HG03095 (cell line): ENCODE data around the gene PRKAG2.
"Not testable (repeated sequence)": the region's sequence is repeated elsewhere in the genome, so short reads cannot be mapped to it uniquely, and the experiment has no call there.

Source experiments
- ATAC-seq: cut with Tn5 transposase; IDR thresholded peaks from one replicate; pipeline ENCODE4 v1.9.1; 2021; ENCODE audit warnings: moderate library complexity; ENCODE audit not compliant: unreplicated experiment

Gene PRKAG2

DNA sequence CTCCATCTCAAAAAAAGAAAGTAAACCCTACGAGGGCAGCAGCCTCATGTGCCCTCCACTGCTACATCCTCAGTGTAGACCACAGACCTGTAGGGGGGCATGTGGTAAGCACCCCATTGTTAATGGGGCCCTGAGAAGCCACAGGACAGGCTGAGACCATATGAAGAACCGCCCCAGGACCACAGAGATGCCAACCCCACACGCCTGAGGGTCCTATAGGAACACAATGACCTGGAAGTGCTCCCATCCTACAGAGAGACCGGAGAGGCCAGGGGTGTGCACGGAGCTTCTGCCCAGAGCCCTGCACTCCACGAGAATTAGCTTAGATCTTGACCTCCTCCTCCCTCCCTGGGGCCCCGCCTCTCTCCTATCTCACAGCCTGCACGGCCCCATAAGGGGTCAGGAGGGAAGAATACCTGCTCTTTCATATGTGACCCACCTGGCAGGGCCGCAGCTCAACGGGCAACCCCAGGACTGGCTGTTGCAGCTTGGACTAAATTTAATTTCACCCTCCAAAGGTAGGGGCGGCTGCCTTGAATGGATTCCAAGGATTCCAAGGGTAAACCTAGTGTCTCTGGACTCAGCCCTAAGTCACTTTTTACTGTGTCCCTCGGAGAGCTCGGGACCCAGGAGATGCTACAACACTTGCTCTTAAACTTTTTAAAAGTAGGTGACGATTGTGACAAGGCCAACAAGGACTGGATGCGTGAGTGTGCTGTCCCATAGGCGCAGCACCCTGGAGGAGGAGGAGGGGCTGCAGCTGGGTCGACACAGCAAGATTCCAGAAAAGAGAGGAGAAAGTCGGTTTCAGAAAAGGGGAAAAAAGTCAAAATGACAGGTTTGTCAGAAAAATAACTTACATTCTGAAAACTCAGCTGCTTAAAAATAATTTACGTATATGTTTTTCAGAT lies 24.2 kb downstream of the PRKAG2 start:
- ATAC-seq = no peak

DNA sequence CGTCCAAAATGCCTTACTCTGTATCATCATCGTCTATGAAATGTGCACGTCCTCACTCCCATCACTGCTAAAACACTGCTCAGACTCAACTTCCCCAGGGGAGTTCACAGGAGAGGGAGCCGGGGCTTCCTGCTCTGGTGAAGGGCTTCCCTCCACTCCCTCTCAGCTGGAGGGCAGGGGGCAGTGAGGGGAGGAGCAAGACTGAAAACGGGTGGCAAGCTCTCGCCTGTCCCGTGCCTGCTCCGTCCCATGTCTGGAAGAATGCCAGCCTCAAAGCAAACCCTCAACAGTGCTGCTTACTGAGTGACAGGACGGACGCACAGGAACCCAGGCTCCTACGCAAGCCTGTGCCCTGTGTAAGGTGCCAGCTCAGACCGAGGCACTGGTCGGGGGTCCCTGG lies 25.1 kb downstream of the PRKAG2 start:
- no peak for ATAC-seq

DNA sequence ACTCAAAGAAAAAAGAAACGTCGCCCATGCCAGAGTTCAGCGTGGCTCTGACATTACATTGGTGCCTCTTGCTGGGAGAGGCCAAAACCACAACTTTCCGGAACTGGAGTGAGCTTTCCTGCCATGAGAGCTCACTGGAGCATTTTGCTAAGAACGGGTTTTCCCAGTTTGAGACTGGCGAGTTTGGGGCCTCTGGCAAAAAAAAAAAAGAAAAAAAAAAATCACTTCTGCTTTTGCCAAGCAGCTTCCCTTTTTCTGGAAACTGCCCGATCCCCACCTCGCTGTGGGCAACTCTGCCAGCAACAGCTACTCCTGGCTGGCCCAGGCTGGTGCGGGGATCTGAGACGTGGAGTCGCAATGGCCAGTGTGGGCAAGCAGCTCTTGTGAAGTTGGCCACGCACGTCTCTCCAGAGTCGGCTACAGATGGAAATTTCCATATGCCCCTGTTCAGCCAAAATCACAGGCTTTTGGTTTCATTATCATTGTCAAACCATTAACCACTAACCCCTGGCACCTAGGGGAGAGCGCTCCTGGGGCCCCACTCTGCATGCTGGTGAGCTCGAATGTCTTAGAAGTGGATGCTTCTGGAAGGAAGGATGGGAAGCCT lies 25.7 kb downstream of the PRKAG2 start:
- no peak for ATAC-seq

DNA sequence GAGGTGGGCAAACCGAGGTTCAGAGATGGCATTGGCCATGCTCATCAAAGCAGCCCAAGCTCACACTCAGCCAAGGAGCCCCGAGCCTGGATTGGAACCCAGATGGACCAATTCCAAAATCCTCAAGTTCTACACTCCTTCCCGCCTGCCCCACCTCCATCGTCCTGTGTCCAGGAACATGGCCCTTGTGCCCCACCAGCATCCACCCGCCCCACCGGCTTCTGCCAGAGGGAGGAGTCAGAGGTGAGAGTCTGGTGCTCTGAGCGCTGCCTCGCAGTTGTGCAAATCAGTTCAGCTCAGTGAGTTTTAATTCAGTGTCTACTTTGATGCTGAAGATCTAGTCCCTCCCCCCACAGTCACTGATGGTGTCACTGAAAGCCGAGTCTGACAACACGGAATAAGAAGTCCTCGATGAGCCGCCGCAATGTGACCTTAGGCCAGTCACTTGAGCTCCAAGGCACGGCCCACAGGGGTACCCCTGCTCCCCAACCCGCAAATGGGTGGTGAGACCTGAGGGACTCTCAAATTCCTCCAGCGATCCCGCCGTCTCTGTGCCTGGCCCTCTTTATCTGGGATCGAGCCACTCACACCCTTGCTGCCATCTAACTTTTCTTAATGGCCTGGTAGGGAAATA lies 26.3 kb downstream of the PRKAG2 start:
- no peak for ATAC-seq

DNA sequence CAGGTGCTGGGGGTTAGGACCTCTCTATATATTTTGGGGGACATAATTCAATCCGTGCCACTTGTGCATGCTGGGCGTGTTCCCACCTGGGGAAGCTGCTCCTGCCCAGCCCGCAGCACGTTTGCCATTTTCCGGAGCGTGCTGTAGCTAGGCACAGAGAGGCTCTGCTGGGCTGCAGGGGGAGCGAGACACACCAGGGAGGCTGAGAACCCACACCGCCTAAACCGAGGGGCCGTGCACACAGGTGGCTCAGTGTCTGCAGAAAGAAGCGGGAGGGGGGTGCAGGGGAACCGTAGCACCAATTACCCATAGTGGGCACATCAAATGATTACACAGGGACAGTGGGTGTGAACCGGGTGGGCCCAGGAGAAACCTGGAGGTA lies 27.0 kb downstream of the PRKAG2 start:
- ATAC-seq = no peak

DNA sequence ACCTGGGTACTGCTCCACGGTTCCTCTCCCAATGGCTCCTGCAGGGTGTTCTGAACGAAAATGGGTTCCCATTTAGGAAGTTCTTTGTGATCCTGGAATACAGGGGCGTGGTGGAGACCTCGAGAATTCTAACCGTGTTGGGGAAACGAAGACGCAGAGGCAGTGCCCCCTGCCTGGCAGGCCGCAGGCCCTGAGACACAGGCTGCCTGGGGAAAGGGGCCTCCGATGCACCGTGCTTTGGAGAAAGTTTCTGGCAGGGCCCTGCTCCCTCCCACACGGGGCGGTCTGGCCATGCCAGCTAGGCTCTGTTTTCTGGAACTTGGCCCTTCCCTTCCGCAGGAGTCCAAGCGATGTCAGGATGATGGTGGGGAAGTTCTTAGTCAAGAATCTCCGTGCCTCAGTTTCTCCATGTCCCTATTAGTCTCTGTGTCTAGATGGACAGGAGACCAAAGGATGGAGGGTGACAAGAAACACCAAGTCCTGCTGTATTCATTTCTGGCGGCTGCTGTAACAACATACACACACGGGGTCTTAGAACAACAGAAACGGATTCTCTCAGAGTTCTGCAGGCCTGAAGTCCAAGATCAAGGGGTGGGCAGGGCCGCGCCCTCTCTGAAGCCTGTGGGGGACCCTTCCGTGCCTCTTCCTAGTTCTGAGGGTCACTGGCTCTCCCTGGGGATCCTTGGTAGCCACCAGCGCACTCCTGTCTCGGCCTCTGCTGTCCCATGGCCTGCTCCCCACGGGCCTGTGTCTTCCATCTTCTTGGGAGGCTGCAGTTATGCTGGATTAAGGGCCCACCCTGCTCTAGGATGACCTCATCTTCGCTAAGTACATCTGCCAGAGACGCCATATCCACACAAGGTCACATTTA lies 27.7 kb downstream of the PRKAG2 start:
- no peak for ATAC-seq

DNA sequence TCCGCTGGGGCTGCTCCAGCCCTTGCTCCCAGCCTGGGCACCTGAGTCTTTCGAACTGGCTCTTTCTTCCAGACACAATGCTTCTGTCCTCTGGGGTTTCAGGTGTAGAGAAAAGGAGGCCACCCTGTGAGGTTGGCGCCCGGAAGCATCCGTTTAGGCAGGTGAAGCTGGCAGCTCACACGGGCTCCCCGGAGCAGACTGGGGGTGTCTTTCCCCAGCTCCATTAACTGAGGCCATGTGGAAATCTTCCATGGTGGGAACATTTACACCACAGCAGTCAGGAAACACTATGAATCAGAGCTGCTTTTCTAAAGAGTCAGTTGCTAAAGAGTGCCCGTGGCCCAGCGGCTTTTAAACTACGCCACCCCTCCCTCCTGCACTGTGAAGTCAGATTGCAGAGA lies 29.2 kb downstream of the PRKAG2 start:
- no peak for ATAC-seq

DNA sequence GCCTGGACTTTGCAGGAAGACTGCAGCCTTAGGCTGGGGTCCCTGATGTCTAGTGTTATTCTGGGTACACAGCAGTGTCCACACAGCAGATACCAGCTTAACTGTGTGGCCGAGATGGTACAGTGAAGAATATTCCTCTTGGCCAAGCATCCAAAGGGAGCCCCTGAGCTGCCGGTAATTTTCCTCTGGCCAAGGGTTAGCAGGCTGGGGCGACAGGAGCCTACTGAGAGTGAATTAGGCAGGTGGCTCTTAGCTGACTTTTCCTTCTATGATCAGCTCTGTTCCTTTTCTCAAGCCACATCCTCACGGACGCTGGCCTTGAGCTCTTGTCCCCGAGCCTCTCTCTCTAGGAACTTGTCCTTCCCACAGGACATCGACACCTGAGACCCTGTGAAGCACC lies 29.8 kb downstream of the PRKAG2 start:
- ATAC-seq = no peak

DNA sequence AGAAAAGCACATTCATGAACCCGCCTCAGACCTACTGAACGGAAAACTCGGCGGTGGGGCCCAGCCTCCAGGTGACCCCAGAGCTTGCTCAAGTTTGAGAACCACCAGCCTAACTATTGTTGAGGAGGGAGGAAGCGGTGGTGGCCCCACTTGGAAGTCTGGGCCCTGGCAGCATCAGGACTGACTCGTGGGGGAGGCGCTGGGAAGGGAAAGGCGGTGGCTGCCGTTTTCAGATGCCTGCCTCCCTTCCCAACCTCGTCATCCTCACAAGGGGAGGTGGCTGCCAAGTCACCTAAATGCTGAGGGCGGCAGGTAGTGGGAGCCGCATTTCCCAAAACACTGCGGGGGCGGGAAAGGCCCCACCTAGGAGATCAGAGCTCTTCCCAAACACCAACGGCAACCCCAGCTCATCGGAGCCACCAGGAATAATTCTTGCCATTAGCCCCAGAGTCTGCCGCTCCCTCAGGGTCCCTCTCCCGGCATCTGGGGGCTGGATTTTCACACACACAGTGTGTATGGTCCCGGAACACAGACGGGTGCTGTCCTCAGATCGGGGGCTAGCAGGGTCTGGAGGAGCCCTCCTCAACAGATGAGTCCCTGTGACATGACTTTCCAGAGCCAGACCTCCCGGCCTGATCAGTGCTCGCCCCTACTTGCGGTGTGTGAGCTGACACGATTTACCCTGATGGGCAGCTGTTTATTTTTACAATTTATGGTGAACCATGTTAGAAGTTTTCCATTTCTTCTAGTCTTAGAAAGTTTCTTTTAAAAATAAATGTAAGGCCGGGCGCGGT lies 31.3 kb downstream of the PRKAG2 start:
- ATAC-seq = no peak

DNA sequence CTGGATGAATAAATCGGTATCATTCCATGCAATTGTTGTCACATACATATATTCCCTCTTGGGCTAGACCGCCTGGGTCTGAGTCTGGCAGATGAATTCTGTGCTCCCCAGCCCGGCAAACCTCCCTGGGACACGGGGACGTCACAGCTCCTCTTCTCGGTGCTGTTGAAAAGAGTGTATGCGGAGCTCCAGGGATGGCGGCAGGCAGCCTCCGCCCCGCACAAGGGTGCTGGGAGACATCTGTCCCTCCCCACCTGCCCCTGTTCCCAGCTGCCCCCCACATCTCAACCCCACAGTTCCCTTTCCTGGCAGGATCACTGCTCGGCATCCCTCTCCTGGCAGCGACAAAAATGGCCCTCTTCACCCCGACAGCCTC lies 32.1 kb downstream of the PRKAG2 start:
- ATAC-seq = no peak

DNA sequence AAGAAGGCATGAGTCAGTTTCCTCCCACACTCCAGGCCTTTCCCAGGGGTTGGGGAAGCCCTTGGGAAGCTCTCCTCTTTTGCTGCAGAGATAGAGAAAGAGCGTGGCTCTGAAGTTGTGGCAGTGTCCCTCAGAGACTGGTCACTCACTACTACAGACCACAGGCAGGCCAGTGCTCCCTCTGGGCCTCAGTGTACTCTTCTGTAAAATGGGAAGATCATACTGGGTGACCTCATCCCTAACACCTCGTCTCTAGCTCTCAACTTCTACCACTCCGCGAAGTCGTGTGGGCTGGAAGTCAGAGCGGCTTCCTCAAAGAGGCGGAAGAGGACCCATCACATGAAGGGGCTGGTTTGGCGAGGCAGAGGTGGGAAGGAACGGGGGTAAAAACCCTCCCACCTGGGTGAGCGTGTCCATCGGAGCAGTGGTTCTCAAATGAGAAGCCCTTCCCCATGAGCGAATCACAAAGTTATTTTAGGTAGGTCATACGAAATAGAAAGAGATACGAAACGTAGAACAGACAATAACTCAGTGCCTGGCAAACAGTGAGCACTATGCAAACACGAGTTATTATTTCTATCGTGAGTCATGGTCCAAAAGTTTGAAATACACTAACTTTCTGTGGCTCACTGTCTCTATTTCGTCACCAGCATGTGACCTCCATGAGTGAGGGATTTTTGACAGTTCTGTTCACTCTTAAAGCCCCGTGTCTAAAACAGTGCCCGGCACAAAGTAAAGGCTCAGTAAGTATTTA lies 32.7 kb downstream of the PRKAG2 start:
- no peak for ATAC-seq

DNA sequence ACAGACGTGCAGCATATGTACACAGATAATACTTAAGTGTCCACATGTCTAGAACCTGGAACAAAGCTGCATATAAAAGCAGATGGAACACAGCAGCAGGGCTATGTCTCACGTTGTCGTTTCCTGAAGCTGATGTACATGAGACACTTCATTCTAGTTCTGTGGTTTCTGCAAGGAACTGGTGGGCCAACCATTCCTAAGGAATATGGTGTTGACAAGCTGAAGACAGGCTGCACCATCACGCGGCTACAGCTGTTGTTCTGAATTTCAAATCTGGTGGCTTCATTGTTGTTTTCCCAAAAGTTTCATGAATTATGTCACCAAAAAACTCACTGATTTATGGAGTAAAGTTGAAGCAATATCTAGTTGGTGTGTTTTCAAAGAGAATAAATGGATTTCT lies 33.7 kb downstream of the PRKAG2 start:
- no peak for ATAC-seq

DNA sequence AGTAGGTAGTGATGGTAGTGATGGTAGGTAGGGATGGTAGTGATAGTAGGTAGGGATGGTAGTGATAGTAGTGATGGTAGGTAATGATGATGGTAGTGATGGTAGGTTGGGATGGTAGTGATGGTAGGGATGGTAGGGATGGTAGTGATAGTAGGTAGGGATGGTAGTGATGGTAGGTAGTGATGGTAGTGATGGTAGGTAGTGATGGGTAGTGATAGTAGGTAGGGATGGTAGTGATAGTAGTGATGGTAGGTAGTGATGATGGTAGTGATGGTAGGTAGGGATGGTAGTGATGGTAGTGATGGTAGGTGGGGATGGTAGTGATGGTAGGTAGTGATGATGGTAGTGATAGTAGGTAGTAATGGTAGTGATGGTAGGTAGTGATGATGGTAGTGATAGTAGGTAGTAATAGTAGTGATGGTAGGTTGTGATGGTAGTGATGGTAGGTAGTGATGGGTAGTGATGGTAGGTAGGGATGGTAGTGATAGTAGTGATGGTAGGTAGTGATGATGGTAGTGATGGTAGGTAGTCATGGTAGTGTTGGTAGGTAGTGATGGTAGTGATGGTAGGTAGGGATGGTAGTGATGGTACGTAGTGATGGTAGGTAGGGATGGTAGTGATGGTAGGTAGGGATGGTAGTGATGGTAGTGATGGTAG lies 35.4 kb downstream of the PRKAG2 start:
- ATAC-seq = not testable (repeated sequence)

DNA sequence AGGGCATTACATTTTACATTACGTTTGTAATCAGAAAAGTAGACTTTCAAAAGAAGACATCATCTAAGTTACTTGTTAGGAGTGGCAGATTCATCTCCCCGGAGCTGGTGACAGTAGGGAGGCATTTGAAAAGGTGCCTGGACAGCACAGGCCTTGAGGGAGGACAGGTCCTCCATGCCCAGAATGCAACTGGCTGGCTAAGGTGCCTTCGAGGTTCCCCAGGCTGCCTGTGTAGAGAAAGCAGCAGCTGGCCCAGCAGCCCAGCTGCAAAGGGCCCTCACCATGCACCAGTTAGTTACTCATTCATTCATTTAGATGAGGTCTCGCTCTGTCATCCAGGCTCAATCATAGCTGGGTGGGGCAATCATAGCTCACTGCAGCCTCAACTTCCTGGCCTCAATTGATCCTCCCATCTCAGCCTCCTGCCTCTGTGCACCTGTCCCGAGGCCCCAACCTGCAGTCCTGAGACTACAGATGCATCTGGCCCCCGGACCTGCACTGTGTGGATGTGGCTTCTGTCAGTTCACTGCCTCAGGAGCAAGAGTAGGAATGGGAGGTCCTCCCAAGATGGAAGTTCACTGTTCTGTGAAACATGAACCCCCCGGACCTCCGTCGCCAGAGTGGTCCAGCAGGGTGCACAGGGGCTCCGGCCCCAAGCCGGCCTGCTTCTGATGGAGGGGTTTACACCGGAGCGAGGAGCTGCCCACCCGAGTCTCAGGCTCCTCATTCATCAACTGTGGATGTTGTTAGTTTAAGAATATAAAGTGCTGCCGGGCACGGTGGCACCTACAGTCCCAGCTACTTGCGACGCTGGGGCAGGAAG lies 36.6 kb downstream of the PRKAG2 start:
- no peak for ATAC-seq

DNA sequence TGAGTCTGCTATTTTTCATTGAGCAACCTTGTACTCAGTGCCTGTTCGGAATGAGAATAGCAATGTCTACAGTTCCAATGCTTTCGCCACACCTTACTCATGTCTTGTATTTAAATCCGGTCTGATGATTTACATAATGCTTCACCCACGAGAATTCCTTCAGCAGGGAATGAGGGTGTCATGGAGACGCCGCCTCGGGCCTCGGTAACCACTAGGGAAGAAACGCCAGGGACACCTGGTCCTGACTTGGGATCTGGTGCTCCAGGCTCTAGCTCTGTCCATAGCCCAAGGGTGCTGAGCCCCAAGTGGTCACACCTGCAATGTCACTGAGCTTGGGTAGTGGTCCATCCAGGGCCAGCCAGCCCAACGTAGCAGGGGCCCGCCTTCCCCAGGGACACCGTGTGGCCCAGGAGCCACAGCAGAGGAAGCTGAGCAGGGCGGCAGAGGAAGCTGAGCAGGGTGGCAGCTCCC lies 37.4 kb downstream of the PRKAG2 start:
- no peak for ATAC-seq

DNA sequence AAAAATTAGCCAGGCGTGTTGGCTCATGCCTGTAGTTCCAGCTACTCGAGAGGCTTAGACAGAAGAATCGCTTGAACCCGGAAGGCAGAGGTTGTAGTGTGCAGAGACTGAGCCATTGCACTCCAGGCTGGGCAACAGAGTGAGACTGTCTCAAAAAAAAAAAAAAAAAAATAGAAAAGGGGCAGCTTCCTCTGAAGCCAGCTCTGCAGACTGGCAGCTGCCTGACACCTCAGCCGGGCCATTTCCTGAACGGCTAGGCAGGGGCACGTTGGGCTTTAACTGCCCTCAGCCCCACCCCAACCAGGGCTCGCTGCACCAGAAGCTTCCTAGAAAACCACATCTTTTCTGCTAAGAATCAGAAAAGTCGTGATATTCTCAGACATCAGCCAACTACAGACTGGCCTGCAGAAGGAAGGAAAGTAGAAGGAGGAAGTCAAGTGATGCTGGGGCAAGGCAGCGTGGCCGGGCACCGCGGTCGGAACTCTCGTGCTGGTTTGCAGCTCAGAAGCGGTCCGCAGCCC lies 38.0 kb downstream of the PRKAG2 start:
- ATAC-seq = no peak

DNA sequence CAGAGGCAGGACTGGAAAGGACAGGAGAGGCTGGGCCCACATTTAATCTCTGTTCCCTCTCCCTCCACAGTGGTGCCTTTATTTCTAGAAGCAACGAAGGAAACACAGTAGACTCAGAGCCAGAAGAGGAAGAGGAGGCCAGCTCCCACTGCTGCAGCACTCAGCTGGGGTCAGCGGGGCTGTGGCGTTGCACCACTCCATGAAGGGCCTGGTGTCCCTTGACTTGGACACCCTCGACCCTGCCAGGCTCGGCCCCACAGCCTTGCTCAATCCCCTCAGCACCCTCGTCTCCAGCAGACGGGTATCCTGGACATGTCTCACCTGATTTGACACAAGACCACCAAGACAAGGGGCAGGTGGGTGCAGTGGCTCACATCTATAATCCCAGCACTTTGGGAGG lies 38.8 kb downstream of the PRKAG2 start:
- no peak for ATAC-seq
